GM12891 (cell line): ENCODE results near the gene SELL.

Experiments
- PAX5 ChIP-seq: IDR thresholded peaks from 2 replicates; pipeline ENCODE4 v1.6.1; 2011; ENCODE audit warnings: low read length, moderate library complexity, mild to moderate bottlenecking; ENCODE audit not compliant: insufficient read depth, severe bottlenecking
- POLR2A ChIP-seq: IDR thresholded peaks from 2 replicates; pipeline ENCODE4 v1.6.1; 2011; ENCODE audit warnings: low read depth, low read length, control low read depth
- POLR2AphosphoS5 ChIP-seq: IDR thresholded peaks from 2 replicates; pipeline ENCODE4 v1.6.1; 2011; ENCODE audit warnings: low read depth, low read length, control low read depth
- POU2F2 ChIP-seq: IDR thresholded peaks from 2 replicates; pipeline ENCODE4 v1.6.1; 2011; ENCODE audit warnings: low read depth, mild to moderate bottlenecking, control low read depth, low read length, moderate library complexity
- SPI1 ChIP-seq: IDR thresholded peaks from 2 replicates; pipeline ENCODE4 v1.6.1; 2011; ENCODE audit warnings: low read depth, low read length, control low read depth
- TAF1 ChIP-seq: IDR thresholded peaks from 2 replicates; pipeline ENCODE4 v1.6.1; 2011; ENCODE audit warnings: low read depth, low read length, control low read depth

DNA sequence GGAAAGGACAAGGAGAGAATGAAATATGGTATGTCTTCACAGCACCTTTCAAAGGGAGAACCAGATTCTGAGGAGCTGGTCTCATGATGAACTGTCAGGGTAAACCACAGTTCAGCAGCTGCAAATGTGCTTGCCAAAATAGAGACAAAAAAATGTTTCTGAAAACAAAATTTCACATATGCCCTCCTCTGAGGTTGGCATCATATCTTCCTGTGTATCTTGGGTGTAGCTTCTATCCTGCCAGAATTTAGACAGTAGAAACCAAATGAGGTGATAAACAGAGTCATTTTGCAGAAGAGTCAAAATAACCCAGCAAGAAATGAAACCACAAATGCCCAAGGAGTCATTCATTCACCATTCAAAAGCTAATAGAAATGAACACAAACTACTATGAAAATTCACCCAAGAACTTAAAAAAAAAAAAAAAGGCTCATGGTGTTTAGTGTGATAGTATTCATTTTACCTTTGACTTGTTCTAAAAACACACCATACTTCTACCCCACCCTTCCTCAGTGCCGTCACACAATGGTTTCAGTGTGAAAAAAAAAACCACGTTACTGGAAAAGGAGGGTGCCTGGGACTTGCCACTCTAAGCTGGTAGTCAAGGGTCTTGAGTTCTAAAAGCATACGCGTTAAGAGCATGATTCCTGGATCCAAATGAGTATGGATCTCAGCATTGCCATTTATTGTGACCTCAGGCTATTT, 18.5 kb downstream of the SELL start:
- TF ChIP-seq POLR2AphosphoS5 (no peak), POLR2A (no peak), SPI1 (no peak), TAF1 (no peak), POU2F2 (no peak), PAX5 (no peak)
